Stromal cell of bone marrow (primary cell): ENCODE results near the gene ABLIM3.
A peak's percentile ranks its signal among the peaks of the same experiment; 100 is the strongest.

ENCODE experiments used
- DNase-seq: peaks from one replicate; pipeline ENCODE4 v3.0.0-alpha.2; 2012; ENCODE audit warnings: low read depth

ABLIM3 gene

DNA sequence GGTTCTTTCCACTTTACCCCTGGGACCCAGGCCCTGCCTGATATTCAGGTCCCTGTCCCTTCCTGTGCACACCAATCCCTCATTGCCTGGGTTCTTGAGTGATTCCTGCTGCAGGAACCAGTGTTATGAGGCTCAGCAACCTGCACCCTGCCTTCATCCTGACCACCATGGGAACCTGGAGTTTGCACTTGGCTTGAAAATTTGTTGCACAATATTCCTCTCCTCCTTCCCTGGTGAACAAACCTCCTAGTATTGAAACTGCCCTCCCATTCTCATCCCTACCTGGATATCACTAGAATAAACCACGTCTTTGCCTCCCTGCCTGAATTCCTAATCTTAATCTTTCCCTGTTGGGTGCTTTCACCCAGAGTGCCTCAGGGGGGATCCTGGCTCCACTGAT lies 78.3 kb downstream of the ABLIM3 start:
- DNase-seq: no peak

- DNase-seq: no peak
These were observed 79.5 kb downstream of the ABLIM3 start for GRCh38 chr5:149220750-149221149.

DNA sequence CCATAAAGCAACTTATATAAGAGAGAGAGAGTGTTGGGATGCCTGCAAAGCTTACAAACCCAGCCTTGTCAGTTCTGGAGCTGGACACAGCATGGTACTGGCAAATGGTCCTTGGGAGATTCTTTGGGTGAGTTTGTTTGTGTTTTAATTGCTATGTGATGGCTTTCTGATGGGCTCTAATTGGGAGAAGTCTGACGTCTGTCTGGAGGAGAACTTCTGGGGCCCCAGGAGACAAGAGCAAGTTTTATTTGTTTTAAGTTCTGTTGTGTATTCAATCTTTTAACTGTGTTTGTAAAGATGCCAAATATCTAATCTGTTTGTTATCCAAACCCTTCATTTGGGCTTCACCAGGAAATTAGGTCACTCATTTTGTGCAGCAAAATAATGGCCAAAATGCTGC lies 80.0 kb downstream of the ABLIM3 start:
- DNase-seq: no peak

DNA sequence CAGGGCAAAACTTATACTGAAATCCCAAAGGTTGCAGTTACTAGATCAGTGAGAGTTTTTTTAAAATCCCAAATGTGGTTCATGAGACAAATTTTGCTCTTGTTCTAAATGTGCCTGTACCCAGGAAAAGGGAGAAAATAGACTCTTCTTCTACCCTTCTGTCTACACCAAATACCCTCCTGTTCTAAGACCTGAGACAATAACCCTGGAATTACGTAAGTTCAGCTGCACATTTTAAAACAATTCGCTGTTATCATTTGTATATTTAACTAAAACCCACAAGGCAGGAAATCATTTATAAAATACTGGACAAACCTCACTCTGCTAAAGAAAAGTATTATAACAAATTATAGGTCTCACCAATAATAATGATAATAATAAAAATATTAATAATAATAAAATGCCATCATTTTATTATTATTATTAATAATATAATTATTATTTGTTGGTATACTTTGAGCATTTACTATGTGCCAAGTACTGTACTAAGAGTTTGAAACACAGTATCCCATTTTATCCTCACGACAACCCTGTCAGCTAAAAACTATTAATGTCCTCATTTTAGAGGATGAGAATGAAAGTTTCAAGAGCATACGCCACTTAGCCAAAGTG lies 80.5 kb downstream of the ABLIM3 start:
- no peak for DNase-seq

- no peak for DNase-seq
These were observed 82.0 kb downstream of the ABLIM3 start for GRCh38 chr5:149223081-149223848.

- DNase-seq: no peak
These were observed 83.0 kb downstream of the ABLIM3 start for GRCh38 chr5:149224282-149224681.

DNA sequence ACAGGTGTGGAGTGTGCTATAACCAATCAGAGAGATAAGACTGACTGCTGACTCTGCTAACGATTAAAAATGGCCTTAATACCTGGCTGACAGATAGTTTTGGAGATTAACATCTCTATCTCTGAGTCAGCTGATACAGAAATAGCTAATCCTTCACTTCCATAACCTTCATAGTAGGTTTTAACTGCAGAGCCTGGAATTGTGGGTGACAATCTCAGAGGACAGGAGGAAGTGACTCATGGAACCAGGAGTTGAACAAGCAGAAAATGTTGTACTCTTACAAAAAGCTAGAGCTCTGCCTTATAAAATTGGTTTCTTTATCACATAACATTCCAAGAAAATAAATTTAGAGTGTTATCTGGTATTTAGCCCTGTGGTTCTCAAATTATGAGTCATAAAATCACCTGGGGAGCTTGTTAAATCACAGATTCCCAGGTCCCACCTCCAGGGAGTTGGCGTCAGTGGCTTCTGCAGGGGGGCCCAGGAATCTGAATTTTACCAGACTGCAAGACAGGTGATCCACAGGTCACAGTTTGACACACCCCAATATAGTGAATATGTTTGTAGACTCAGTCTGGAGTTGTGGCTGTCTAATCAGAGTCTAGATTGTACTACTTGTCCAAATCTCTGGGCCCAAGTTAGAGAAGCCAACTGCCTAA lies 86.0 kb downstream of the ABLIM3 start:
- no peak for DNase-seq

DNA sequence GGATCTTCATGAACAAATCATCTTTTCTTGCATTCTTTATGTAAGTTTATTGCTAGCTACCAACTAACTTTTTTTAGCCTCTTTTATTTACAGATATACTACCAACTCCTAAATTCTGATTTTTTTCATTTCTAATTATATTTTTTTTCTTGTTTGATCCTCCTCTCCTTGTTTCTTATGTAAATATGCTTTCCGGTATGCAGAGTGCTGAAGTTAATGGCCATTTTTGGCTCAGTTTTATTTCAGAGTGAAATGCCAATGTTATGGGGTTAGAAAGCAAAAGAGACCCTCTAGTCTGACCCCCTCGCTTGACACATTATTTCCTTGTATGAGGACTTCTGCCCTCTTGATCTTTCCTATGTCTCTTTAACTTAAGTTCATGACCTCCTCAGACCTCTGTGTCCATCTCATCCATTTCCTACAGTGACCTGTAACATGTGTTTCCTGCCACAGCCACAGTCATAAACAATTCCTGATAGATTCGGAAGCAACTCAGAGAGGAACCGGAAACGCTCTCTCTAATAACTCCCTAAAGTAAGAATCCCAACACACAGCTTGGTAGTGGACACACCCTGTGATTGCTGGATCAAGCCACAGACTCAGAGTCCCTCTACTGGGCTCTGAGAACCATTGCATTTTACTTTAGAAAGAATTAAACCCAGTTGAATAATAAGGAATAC lies 87.5 kb downstream of the ABLIM3 start:
- peak; percentile 83 for DNase-seq

- no peak for DNase-seq
These were observed 88.1 kb downstream of the ABLIM3 start for GRCh38 chr5:149229298-149229937.

DNA sequence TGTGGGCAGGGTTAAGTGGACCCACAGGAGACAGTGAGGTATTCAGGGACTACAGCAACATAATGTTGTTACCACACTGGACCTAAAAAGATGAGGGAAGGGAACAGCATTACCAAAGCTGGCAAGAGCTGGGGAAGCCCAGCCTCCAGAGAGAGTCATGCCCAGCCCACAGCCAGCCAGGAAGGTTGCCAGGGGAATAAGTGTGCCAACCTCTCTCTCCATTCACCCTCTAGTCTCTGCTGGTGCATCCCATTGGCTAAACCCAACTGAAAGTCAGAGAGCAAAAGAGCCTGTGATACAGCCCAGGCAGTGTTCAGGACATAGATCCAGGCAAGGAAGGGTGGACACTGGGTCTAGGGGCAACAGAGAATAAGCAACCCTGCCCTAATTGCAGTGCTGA lies 94.5 kb downstream of the ABLIM3 start:
- DNase-seq: no peak

DNA sequence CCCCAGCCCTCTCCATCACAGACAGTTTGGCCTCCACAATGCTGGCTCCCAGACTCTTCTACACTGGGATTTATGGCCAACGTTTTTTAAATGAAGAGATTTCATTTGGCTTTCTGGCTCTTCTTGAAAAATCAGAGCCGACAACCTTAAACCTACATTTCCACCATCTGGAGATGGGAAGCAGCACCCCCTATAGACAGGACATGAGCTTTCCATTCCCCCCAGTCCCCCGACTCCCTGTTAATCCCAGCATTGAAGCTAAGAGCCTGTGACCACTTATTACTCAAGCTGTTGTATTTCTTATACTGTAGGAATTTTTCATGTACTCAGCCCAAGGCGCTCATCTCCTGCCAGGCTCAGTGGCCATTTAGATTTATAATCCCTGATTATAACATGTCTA lies 96.4 kb downstream of the ABLIM3 start:
- DNase-seq: no peak

- no peak for DNase-seq
These were observed 97.2 kb downstream of the ABLIM3 start for GRCh38 chr5:149238540-149238939.

DNA sequence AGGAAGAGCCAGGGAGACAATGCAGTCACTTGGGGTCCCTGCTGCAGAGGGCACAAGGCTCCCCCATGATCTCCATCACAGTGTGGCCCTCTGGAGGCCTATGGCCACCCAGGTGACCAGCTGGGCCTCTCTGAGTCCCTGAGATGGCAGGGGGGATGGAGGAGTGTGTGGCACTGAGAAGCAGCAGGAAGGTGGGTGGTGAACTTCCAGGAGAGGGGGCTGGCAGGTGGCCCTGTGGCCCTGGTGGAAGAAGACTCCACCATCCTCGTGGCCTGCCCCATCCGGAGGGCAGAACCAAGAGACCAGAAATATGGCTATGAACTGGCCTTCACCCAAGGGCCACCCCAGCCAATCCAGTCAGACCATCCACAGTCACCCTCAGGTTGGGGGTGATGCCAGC lies 98.6 kb downstream of the ABLIM3 start:
- no peak for DNase-seq

GRCh38 chr5:149240354-149240998 lies 99.2 kb downstream of the ABLIM3 start:
- DNase-seq: no peak

DNA sequence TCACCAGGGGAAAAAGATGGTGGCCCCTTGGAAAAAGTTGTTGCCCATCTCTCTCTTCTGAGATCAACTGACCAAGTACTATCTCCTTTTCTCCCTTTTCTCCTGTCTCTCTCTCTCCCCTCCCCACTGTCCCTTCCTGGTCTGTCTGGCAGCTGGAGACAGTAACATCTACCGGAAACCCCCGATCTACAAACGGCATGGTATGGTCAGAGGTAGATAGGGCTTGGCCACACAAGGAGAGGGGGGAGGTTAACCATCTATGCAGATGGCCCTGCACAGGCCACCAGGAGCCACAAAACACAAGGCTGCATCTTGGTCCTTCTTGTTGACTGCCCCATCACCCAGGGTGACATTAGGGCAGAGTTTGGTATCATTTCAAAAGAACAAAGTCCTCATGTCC lies 101.0 kb downstream of the ABLIM3 start:
- DNase-seq: no peak

- DNase-seq: no peak
These were observed 105.6 kb downstream of the ABLIM3 start for GRCh38 chr5:149246906-149247305.

DNA sequence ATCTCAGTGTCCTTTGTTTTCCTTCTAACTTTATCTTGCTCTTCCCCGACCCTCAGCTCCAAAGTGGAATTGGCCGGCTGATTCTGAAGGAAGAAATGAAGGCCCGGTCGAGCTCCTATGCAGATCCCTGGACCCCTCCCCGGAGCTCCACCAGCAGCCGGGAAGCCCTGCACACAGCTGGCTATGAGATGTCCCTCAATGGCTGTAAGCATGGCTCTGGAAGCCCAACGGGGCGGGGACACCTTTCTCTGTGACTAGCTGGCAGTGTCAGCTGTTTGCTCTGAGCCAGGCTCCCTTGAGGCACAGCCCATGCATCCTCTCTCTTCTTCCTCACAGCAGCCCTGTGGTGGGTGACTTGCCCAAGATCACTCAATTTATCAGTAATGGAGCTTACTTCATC lies 106.4 kb downstream of the ABLIM3 start:
- DNase-seq: no peak

GRCh38 chr5:149251546-149251945 lies 110.3 kb downstream of the ABLIM3 start:
- DNase-seq: no peak

- no peak for DNase-seq
These were observed 113.2 kb downstream of the ABLIM3 start for GRCh38 chr5:149254506-149254905.

GRCh38 chr5:149256451-149256850 lies 115.2 kb downstream of the ABLIM3 start:
- no peak for DNase-seq

DNA sequence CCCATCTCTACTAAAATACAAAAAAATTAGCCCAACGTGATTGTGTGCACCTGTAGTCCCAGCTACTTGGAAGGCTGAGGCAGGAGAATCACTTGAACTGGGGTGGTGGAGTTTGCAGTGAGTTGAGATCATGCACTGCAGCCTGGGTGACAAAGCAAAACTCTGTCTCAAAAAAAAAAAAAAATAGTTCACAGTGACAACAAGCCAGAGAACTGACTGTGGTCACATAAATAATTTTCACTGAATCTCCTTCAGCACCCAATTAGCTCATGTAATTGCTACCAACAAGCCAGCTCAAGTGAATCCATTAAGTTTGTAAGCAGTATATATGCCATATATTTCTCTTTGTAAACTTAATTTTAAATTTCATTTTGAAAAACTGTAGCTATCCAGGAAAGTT lies 115.8 kb downstream of the ABLIM3 start:
- no peak for DNase-seq
